NCI-H82 (cell line): ENCODE results near the gene TOLLIP.
A peak's percentile ranks its signal among the peaks of the same experiment; 100 is the strongest.
"Not testable (repeated sequence)": the region's sequence is repeated elsewhere in the genome, so short reads cannot be mapped to it uniquely, and the experiment has no call there.

ENCODE experiments used
- DNase-seq: peaks from one replicate; lab custom pipeline; 2025; lab: John Stamatoyannopoulos, UW

TOLLIP gene

DNA sequence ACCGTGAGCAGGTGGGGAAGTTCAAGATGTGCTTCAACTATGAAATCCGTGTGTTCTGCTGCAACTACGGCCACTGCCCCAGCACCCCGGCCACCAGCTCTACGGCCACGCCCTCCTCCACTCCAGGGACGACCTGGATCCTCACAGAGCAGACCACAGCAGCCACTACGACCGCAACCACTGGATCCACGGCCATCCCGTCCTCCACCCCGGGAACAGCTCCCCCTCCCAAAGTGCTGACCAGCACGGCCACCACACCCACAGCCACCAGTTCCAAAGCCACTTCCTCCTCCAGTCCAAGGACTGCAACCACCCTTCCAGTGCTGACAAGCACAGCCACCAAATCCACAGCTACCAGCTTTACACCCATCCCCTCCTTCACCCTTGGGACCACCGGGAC, 63.7 kb downstream of the TOLLIP start:
- not testable (repeated sequence) for DNase-seq

DNA sequence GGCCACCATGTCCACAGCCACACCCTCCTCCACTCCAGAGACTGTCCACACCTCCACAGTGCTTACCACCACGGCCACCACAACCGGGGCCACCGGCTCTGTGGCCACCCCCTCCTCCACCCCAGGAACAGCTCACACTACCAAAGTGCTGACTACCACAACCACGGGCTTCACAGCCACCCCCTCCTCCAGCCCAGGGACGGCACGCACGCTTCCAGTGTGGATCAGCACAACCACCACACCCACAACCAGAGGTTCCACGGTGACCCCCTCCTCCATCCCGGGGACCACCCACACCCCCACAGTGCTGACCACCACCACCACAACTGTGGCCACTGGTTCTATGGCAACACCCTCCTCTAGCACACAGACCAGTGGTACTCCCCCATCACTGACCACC, 64.9 kb downstream of the TOLLIP start:
- DNase-seq: not testable (repeated sequence)

DNA sequence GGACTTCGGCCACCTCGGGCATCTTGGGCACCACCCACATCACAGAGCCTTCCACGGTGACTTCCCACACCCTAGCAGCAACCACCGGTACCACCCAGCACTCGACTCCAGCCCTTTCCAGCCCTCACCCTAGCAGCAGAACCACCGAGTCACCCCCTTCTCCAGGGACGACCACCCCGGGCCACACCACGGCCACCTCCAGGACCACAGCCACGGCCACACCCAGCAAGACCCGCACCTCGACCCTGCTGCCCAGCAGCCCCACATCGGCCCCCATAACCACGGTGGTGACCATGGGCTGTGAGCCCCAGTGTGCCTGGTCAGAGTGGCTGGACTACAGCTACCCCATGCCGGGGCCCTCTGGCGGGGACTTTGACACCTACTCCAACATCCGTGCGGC, 65.9 kb downstream of the TOLLIP start:
- DNase-seq: not testable (repeated sequence)

DNA sequence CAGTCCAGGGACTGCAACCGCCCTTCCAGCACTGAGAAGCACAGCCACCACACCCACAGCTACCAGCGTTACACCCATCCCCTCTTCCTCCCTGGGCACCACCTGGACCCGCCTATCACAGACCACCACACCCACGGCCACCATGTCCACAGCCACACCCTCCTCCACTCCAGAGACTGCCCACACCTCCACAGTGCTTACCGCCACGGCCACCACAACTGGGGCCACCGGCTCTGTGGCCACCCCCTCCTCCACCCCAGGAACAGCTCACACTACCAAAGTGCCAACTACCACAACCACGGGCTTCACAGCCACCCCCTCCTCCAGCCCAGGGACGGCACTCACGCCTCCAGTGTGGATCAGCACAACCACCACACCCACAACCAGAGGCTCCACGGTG, 66.7 kb downstream of the TOLLIP start:
- DNase-seq: not testable (repeated sequence)

DNA sequence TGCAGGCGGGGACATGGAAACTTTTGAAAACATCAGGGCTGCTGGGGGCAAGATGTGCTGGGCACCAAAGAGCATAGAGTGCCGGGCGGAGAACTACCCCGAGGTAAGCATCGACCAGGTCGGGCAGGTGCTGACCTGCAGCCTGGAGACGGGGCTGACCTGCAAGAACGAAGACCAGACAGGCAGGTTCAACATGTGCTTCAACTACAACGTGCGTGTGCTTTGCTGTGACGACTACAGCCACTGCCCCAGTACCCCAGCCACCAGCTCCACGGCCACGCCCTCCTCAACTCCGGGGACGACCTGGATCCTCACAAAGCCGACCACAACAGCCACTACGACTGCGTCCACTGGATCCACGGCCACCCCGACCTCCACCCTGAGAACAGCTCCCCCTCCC, 67.1 kb downstream of the TOLLIP start:
- no peak for DNase-seq

DNA sequence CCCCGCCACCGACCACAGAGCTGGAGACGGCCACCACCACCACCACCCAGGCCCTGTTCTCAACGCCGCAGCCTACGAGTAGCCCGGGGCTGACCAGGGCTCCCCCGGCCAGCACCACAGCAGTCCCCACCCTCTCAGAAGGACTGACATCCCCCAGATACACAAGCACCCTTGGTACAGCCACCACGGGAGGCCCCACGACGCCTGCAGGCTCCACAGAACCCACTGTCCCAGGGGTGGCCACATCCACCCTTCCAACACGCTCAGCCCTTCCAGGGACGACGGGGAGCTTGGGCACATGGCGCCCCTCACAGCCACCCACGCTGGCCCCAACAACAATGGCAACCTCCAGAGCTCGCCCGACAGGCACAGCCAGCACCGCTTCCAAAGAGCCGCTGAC, 67.7 kb downstream of the TOLLIP start:
- DNase-seq: no peak

DNA sequence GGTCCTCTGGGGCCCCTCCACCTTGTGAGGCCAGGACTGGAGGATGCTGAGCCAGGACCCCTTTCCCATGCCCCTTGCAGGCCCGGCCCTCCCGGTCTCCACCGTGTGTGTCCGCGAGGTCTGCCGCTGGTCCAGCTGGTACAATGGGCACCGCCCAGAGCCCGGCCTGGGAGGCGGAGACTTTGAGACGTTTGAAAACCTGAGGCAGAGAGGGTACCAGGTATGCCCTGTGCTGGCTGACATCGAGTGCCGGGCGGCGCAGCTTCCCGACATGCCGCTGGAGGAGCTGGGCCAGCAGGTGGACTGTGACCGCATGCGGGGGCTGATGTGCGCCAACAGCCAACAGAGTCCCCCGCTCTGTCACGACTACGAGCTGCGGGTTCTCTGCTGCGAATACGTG, 68.7 kb downstream of the TOLLIP start:
- no peak for DNase-seq

DNA sequence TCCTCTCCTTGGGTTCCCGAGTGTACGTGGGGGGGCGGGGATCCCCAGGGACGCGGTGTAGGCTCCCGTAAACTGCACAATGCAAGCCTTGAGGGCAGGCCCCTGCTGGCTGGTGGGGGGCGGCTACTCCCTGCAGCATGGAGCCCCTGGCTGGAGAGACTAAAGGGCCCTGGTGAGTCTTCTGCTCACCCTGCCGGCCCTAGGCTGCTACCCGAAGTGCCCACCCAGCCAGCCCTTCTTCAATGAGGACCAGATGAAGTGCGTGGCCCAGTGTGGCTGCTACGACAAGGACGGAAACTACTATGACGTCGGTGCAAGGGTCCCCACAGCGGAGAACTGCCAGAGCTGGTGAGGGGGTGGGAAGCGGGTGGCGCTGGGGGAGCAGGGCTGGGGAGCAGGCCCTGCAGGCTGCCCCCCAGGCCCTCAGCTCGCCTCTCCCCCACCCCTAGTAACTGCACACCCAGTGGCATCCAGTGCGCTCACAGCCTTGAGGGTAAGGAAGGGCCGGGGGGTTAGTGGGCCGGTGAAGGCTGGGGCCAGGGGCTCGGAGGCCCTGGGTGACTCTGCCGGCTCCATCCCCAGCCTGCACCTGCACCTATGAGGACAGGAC, 69.7 kb downstream of the TOLLIP start:
- DNase-seq: no peak

DNA sequence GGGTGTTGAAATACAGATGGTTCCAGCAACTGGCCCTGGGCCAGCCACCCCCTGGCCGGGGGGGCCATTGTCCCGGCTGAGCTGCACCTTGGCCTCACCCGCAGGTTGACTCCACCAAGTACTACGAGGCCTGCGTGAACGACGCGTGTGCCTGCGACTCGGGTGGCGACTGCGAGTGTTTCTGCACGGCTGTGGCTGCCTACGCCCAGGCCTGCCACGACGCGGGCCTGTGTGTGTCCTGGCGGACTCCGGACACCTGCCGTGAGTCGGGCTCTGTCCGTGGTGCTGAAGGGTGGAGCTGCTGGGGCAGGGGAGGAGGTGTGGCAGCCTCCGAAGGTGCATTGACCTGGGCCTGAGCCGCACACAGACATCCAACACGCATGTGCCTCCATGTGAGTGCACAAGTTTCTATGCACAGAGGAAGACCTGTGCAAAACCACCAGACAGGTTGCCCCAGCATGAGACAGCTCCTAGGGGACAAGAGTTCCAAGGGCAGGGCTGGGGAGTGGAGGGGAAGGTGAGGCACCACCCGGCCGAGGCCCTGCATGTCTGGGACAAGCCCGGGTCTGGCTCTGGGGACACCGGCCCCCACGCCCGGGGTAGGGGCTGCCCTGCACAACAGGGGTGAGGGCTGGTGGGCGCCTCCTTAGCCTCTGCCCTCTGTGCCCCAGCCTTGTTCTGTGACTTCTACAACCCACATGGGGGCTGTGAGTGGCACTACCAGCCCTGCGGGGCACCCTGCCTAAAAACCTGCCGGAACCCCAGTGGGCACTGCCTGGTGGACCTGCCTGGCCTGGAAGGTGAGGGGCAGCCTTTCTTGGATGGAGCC, 70.5 kb downstream of the TOLLIP start:
- DNase-seq: no peak

DNA sequence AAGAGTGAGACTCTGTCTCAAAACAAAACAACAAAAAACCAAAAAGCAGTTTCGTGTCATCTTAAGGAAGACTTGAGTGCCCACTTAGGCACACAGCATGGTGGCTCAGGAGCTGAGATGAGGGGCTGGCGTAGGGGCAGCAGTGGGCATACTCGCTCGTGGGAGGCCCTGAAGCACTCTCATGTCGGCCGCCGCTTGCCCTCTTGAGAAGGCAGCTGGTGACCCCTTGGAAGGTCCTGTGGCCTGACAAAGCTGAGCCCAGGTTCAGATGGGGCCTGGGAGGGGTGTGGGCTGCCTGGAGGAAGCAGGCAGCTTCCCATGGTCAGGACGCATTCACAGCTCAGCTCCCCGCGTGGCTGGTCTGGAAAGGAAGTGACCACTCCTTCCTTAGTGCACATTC, 71.6 kb downstream of the TOLLIP start:
- DNase-seq: no peak

DNA sequence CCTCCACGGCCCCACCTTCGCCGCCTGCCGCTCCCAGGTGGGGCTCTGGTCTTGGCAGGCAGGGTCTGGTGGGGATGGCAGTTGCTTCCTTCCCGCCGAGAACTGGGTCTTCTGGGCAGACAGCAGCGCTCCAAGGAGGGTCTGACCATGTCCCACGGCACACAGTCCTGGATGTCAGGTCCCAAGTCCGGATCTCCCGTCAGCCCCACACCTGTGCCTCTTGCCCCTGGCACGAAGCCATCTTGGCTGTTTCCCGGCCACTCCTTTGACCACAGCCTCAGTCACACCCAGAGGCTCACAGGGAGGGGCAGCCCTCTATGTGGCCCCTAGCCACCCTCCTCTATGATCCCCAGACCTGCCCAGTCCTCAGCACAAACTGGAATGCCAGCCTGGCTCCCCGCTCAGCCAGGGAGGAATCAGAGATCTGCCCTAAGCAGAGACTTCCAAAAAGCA, 72.3 kb downstream of the TOLLIP start:
- DNase-seq: no peak

DNA sequence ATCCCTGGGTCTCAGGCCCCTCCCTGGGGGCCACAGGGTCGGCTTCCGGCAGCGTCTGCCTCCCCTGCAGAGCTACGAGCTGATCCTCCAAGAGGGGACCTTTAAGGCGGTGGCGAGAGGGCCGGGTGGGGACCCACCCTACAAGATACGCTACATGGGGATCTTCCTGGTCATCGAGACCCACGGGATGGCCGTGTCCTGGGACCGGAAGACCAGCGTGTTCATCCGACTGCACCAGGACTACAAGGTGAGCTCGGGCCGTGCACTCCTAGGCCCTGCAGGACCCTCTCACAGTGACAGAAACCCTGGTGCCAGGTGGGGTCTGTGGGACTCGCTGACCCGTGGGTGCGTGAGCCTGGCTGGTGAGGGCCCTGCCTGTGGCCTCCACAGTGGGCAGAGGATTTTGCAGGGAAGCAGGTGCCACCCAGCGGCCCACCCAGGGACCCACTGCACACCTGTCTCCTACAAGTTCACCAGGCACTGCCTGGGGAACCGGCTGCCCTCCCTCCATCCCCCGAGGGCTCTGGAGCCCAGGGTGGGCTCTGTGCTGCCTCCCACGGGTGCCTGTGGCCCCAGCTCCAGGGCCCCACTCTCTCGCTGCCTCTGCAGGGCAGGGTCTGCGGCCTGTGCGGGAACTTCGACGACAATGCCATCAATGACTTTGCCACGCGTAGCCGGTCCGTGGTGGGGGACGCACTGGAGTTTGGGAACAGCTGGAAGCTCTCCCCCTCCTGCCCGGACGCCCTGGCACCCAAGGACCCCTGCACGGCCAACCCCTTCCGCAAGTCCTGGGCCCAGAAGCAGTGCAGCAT, 72.9 kb downstream of the TOLLIP start:
- no peak for DNase-seq

DNA sequence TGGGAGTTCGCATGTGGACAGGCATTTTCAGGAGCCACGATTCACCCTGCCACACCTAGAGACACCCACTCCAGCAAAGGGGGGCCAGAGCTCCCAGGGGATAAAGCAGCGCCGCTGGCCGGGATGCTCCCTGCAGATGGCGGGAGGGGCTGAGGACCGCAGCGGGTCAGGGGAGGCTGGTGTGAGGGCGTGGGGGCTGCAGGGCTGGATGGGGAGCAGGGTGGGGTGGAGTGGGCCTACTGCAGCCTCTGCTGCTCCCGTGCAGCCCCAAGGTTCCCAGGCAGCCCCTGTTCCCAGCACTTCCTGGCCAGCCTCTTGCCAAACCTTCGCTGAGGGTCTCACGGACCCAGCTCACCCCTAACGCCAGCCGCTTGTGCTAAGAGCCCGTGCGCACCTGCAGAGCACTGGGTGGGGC, 73.5 kb downstream of the TOLLIP start:
- no peak for DNase-seq

DNA sequence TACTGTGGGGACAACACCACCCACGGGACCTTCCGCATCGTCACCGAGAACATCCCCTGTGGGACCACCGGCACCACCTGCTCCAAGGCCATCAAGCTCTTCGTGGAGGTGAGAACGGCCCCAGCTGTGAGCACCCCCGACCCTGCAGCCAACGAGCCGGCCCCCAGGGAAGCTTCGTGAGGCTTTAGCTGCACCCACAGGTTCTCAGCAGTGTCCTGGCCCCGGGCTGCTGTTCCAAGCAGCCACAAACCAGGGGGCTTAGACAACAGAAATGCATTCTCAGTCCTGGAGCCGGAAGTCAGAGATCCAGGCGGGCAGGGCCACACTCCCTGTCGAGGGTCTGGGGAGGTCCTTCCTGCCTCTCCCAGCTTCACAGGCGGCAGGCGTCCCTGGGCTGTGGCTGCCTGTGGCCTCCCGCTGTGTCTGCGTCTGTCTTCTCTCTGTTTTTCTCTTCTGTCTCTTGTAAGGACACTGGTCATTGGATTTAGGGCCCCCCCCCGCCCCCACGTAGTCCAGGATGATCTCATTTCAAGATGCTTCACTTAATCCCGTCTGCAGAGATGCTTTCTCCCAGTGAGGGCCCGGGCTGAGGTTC, 74.0 kb downstream of the TOLLIP start:
- peak; percentile 35 for DNase-seq

DNA sequence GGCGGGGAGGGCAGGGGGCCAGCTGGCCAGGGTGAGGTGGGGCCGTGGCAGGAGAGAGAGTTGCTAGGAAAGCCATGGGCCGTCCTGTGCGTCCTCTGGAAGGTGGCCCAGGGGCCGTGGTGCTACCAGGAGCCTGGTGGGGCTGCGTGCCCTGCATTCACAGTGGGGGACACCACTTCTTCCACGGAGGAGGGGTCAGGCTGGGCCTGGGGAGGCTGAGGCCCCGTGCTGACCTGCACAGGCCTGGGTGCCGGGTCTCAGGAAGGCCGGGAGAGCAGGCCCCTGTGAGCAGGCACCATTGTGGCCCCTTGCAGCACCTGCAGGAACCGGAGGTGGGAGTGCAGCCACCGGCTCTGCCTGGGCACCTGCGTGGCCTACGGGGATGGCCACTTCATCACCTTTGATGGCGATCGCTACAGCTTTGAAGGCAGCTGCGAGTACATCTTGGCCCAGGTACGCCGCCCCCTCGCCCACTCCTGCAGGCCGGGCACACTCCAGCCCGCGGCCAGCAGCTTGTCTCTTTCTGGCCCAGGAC, 74.6 kb downstream of the TOLLIP start:
- no peak for DNase-seq

DNA sequence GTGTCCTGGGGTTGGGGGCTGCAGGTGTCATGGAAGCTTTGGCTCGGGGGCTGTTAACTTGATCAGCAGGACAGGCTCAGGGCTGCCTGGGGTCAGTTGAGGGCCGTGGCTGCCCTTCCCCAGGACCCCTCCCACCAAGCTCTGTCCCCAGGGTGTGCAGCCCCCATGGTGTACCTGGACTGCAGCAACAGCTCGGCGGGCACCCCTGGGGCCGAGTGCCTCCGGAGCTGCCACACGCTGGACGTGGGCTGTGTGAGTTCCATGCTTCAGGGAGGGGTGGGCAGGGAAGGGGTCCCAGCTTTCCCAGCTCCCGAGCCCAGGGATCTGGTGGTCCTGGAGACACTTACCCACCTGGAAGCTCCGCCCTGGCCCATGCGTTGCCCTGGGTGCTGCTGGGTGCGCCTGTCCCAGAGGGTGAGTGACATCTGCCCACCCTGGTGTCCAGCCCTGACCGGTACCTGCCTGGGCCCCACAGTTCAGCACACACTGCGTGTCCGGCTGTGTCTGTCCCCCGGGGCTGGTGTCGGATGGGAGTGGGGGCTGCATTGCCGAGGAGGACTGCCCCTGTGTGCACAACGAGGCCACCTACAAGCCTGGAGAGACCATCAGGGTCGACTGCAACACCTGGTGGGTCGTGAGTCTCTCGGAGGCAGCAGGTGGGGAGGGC, 75.2 kb downstream of the TOLLIP start:
- no peak for DNase-seq

DNA sequence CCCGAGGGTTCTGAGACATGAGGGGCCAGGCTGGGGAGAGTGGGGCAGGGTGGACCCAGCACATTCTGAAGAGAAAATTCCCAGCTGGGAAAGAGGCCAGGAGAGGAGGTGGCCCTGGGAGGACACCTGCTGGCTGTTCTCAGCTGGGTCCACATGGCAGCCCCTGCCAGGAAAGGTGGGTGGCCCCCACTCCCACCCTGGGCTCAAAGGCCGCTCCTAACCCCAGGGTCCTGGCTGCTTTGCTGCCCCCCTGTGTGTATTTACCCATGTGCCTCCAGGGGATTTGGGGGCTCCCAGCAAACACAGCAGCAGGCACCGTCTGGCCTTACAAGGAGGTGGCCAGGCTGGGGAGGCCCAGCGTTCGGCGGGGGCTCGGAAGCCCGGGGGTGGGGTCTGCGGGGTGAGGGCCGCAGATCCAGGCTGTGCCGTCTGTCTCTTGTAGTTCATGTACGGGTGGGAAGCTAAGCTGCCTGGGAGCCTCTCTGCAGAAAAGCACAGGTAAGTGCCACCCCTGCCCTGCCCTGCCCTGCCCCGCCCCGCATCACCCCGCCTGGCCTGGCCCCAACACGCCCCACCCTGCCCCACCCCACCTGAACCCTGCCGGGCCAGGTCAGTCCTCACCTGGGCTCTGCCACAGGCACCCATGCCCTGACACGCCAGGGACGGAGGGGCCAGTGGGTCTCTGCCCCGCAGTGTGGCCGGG, 75.9 kb downstream of the TOLLIP start:
- no peak for DNase-seq

DNA sequence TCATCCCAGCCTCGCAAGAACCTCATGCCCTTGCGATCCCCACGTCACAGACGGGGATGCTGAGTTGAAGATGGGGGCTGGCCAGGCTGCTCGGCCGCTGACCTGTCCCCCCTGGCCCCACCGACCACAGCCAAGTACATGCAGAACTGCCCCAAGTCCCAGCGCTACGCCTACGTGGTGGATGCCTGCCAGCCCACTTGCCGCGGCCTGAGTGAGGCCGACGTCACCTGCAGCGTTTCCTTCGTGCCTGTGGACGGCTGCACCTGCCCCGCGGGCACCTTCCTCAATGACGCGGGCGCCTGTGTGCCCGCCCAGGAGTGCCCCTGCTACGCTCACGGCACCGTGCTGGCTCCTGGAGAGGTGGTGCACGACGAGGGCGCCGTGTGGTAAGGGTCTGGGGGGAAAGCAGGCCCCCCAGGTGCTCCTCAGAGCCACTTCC, 76.5 kb downstream of the TOLLIP start:
- no peak for DNase-seq

DNA sequence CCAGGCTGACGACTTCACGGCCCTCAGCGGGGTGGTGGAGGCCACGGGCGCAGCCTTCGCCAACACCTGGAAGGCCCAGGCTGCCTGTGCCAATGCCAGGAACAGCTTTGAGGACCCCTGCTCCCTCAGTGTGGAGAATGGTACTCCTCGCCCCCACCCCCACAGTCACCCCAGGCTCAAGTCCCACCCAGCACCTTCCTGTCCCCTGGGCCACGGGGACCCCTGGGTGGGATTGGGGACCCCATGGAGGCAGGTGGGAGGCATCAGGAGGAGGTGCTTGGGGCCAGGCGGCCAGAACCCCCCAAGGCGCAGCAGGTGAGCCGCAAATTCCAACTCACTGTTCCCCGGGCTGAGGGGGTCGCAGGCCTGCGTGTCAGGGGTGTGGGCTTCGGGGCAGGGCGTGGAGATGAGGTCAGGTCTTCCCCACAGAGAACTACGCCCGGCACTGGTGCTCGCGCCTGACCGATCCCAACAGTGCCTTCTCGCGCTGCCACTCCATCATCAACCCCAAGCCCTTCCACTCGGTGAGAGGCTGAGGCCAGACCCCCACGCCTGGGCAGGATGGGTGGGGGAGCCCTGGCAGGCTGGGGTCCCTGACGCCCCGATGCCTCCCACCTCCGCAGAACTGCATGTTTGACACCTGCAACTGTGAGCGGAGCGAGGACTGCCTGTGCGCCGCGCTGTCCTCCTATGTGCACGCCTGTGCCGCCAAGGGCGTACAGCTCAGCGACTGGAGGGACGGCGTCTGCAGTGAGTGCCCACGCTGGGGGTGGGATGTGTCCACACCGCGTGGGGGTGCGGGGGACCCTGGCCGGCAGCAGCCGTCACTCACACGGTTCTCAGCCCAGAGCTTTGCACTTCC, 77.2 kb downstream of the TOLLIP start:
- DNase-seq: no peak
